HepG2 (cell line): ENCODE results near the gene SMARCC1. TPM values are rescaled to one million over a fixed set of nuclear protein-coding genes. Genes with fewer than 3 reads are reported as not detected.
A peak's percentile ranks its signal among the peaks of the same experiment; 100 is the strongest.

ENCODE experiments used
- ATAC-seq: fragments of 200-7000 bp; cut with Tn5 transposase; 3 replicates; pipeline ENCODE4 v1.9.1; 2020; ENCODE audit warnings: mild to moderate bottlenecking, moderate library complexity
- BruUV-seq: library from RNA; stranded (reverse); fragments of 400-500 nt; replicated peaks from 2 replicates; lab custom pipeline; 2021; lab: Mats Ljungman, UMichigan
- CTCF ChIA-PET: fragments of 300-600 bp; formaldehyde crosslinking; extraction: SDS; loops from one replicate; lab custom pipeline; 2021; ENCODE audit warnings: low total read pairs, inconsistent platforms, low intra/inter-chr PET ratio; lab: Yijun Ruan, JAX
- POLR2A ChIA-PET: fragments of 350-600 bp; sonication (Branson Sonifier 250); formaldehyde crosslinking; loops from one replicate; lab custom pipeline; 2020; ENCODE audit warnings: antibody characterized with exemption, inconsistent platforms; lab: Yijun Ruan, JAX
- DNase-seq: peaks from one replicate; pipeline ENCODE4 v3.0.0-alpha.2; 2015; ENCODE audit warnings: low spot score
- FAIRE-seq: peaks from 3 replicates; lab custom pipeline; 2011; peaks lifted over from hg19 to GRCh38; lab: Jason Lieb, UNC
- H2AFZ ChIP-seq: one replicate; pipeline ENCODE4 v1.6.1; 2011; ENCODE audit warnings: low read length, inconsistent platforms
- H3K27ac ChIP-seq: fragments of 300-600 bp; 3 replicates; pipeline ENCODE4 v1.8.0; 2011; ENCODE audit warnings: mixed run types, mild to moderate bottlenecking, mixed read lengths, low read length, inconsistent platforms; ENCODE audit not compliant: insufficient read depth; ENCODE audit errors: extremely low read length
- H3K27me3 ChIP-seq, 2 experiments: fragments of 200-600 bp in 1 of 2; 2 replicates in 1 of 2; 3 replicates in 1 of 2; pipeline versions ENCODE4 v1.6.0 to v1.8.0; 2011; ENCODE audit warnings: low read length in 2 of 2, mild to moderate bottlenecking in 2 of 2, moderate library complexity in 2 of 2, inconsistent platforms in 1 of 2; ENCODE audit not compliant: insufficient read depth in 2 of 2, control insufficient read depth in 1 of 2
- H3K36me3 ChIP-seq, 2 experiments: fragments of 200-600 bp in 1 of 2; replicated peaks in 1 of 2; 2 replicates in 1 of 2; 3 replicates in 1 of 2; pipeline versions ENCODE4 v1.5.1 to v1.8.0; 2011; ENCODE audit warnings: low read length in 2 of 2, inconsistent platforms in 1 of 2; ENCODE audit not compliant: insufficient read depth in 2 of 2, control insufficient read depth in 1 of 2
- H3K4me1 ChIP-seq: 2 replicates; pipeline ENCODE4 v1.5.1; 2012; ENCODE audit warnings: low read length, inconsistent platforms; ENCODE audit not compliant: insufficient read depth
- H3K4me2 ChIP-seq: 2 replicates; pipeline ENCODE4 v1.6.0; 2011; ENCODE audit warnings: low read depth, low read length, inconsistent platforms
- H3K4me3 ChIP-seq, 3 experiments: fragments of 200-600 bp in 1 of 3; sonication (generic), shearing (Covaris generic) in 1 of 3; replicated peaks in 1 of 3; 2 replicates each; pipeline ENCODE4 v1.5.1; 2011 to 2016; ENCODE audit warnings: low read length in 3 of 3, inconsistent platforms in 2 of 3, low read depth in 2 of 3, mild to moderate bottlenecking in 2 of 3, control low read depth in 1 of 3, mixed read lengths in 1 of 3; ENCODE audit not compliant: insufficient read depth in 1 of 3
- H3K79me2 ChIP-seq: one replicate; pipeline ENCODE4 v1.6.1; 2011; ENCODE audit warnings: low read length, inconsistent platforms; ENCODE audit not compliant: insufficient read depth
- H3K9ac ChIP-seq: 2 replicates; pipeline ENCODE4 v1.6.0; 2011; ENCODE audit warnings: mild to moderate bottlenecking, low read depth, low read length, inconsistent platforms; ENCODE audit not compliant: insufficient read depth
- H3K9me3 ChIP-seq: 2 replicates; pipeline ENCODE4 v1.5.1; 2012; ENCODE audit warnings: mild to moderate bottlenecking, low read length
- H4K20me1 ChIP-seq: 2 replicates; pipeline ENCODE4 v1.6.0; 2011; ENCODE audit warnings: inconsistent platforms, mild to moderate bottlenecking, low read length, moderate library complexity; ENCODE audit not compliant: insufficient read depth
- CEBPB ChIP-seq: IDR thresholded peaks from 2 replicates; pipeline ENCODE4 v1.6.1; 2011; ENCODE audit warnings: low read depth, low read length, improper control_type of control experiment, borderline replicate concordance
- HNRNPK ChIP-seq: fragments of 200-400 bp; formaldehyde crosslinking; IDR thresholded peaks from 2 replicates; pipeline ENCODE4 v1.6.1; 2018; ENCODE audit warnings: low read length, low read depth, moderate library complexity, mild to moderate bottlenecking; ENCODE audit not compliant: poor library complexity, severe bottlenecking
- NFE2L1 ChIP-seq: sonication (generic); formaldehyde crosslinking; IDR thresholded peaks from 2 replicates; pipeline ENCODE4 v1.4.0; 2020; ENCODE audit warnings: missing genetic modification reagents, mild to moderate bottlenecking, borderline replicate concordance
- SNAPC2 ChIP-seq: sonication (generic); formaldehyde crosslinking; IDR thresholded peaks from 2 replicates; pipeline ENCODE4 v1.8.1; 2022; ENCODE audit warnings: mild to moderate bottlenecking, missing genetic modification reagents
- TBP ChIP-seq: sonication (generic); formaldehyde crosslinking; IDR thresholded peaks from 2 replicates; pipeline ENCODE4 v1.5.0; 2020; ENCODE audit warnings: missing genetic modification reagents
- ZFYVE20 ChIP-seq: sonication (generic); formaldehyde crosslinking; IDR thresholded peaks from 2 replicates; pipeline ENCODE4 v1.8.0; 2023; ENCODE audit warnings: low read depth, mild to moderate bottlenecking, moderate library complexity, missing genetic modification reagents, borderline replicate concordance
- ZMAT3 ChIP-seq: sonication (generic); formaldehyde crosslinking; conservative IDR thresholded peaks from 2 replicates; pipeline ENCODE4 v1.7.0; 2021; ENCODE audit warnings: missing genetic modification reagents
- ZNF382 ChIP-seq: sonication (generic); formaldehyde crosslinking; IDR thresholded peaks from 2 replicates; pipeline ENCODE4 v1.5.0; 2020; ENCODE audit warnings: missing genetic modification reagents, mild to moderate bottlenecking, borderline replicate concordance
- ZNF558 ChIP-seq: sonication (generic); formaldehyde crosslinking; IDR thresholded peaks from 2 replicates; pipeline ENCODE4 v1.9.0; 2022; ENCODE audit warnings: mild to moderate bottlenecking, missing genetic modification reagents, borderline replicate concordance
- ZNF563 ChIP-seq: sonication (generic); formaldehyde crosslinking; IDR thresholded peaks from 2 replicates; pipeline ENCODE4 v1.8.0; 2022; ENCODE audit warnings: mild to moderate bottlenecking, moderate library complexity, missing genetic modification reagents
- WGBS: methylation state at CpG from one replicate; pipeline ENCODE4 v1.1.6; 2017; ENCODE audit warnings: low lambda C conversion rate; 5-methylcytosine and 5-hydroxymethylcytosine counted together
- in situ Hi-C: cut with HindIII; loops from 2 replicates; pipeline ENCODE4 v1.10.0; 2017; ENCODE audit warnings: low pct_unique_long_range_greater_than_20kb; ENCODE audit not compliant: extremely low pct_ligation_motif_present
- intact Hi-C: fragments of 100-400 bp; cut with micrococcal nuclease; formaldehyde crosslinking; loops from one replicate; pipeline ENCODE4 v1.10.0; 2022; ENCODE audit not compliant: unreplicated experiment
- polyA plus RNA-seq, 8 experiments: library from polyadenylated mRNA; depleted of rRNA in 3 of 8; stranded (reverse) in 7 of 8; unstranded in 1 of 8; fragments of >200 nt; fragmentation: Illumina TruSeq in 4 of 8; extraction: Trizol in 4 of 8; gene quantifications; 2 replicates each; pipeline versions ENCODE4 v1.2.1 to v1.2.3, GENCODE V29; 2011 to 2016; ENCODE audit warnings: low read depth in 4 of 8, missing spikeins in 1 of 8, mixed read lengths in 1 of 8; ENCODE audit not compliant: insufficient read depth in 1 of 8
- total RNA-seq, 5 experiments: library from RNA; depleted of rRNA; stranded (reverse); fragments of >200 nt; fragmentation: Illumina TruSeq; extraction: Trizol; gene quantifications; 2 replicates each; pipeline ENCODE4 v1.2.3, GENCODE V29; 2016; ENCODE audit warnings: low read depth in 1 of 5
- TF ChIP-seq, protein P1 (sequence below): sonication (generic); formaldehyde crosslinking; IDR thresholded peaks from 2 replicates; pipeline ENCODE4 v1.4.0; 2020; ENCODE audit warnings: missing genetic modification reagents
- TF ChIP-seq, protein P2 (sequence below): sonication (generic); formaldehyde crosslinking; IDR thresholded peaks from 2 replicates; pipeline ENCODE4 v1.5.0; 2020; ENCODE audit warnings: mild to moderate bottlenecking, missing genetic modification reagents
- TF ChIP-seq, protein P3 (sequence below): sonication (generic); formaldehyde crosslinking; IDR thresholded peaks from 2 replicates; pipeline ENCODE4 v1.4.0; 2020; ENCODE audit warnings: missing genetic modification reagents, low read depth, mild to moderate bottlenecking, borderline replicate concordance

The SMARCC1 gene
- total and polyA plus RNA-seq, 2 of the 13 experiments (the other 11 are each of a cell fraction or from before 2014, with no cell fraction given), result 47.9 to 58.4 TPM

DNA sequence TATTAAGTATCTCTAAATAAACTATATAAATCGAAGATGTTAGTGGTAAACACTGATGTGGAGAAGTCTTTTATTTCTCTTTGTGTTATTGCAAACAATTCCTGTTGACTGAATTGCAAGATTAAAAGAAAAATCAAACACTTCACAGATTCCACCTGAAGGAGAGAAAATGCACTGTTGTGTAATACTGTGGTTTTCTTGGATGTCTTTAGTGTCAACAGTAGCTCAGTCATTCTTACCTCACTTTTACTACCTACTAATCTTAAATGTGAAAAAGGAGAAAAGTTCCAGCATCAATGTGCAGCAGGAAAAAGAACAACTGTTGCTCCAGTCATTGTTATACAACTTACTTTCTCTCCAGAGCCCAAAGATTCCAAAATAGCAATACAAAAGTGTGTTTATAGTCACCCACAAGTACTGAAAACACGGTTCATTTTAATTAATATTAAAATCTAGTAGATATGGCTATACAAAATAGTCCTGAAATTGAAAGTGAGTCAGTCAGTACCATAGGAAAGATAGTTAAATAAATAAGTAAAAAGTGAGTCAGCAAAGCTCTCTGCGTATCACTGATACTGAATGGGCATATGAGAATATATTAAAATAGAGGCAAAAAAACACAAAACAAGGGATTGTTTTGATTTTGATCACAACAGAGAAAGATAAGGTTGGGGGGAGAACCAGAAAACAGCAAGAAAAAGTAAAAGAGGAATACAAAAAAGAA is 112.5 kb downstream of the SMARCC1 start:
- 91% methylated on average over 3 of the region's 3 CpGs for WGBS
- Histone ChIP-seq H3K27ac (no peak overlapping the region), H3K9me3 (no peaks in the 10 kb centered on the region), H3K9ac (no peak overlapping the region), H3K27me3 (no peaks in the 10 kb centered on the region), H3K79me2 (no peaks in the 10 kb centered on the region), H3K4me3 (no peak overlapping the region), H4K20me1 (no peaks in the 10 kb centered on the region), H3K4me2 (no peak overlapping the region), H2AFZ (no peak overlapping the region), H3K4me1 (no peaks in the 10 kb centered on the region), H3K36me3 (peaks cover 7 to 68% of the 10 kb centered on the region in 2 experiments)
- ATAC-seq (no peak), DNase-seq (no peak), FAIRE-seq (no peak)
- BruUV-seq, result no TSS peak
- intact Hi-C loops, result no loop called here
- CTCF ChIA-PET, result no interaction called here
- peak; percentile 38; the same call in 1 of the 2 replicates for TF ChIP-seq CEBPB
- TF ChIP-seq NFE2L1 (CRISPR knock-in tag), result no peak
- in situ Hi-C loops, result no loop called here
- POLR2A ChIA-PET, result no interaction called here

DNA sequence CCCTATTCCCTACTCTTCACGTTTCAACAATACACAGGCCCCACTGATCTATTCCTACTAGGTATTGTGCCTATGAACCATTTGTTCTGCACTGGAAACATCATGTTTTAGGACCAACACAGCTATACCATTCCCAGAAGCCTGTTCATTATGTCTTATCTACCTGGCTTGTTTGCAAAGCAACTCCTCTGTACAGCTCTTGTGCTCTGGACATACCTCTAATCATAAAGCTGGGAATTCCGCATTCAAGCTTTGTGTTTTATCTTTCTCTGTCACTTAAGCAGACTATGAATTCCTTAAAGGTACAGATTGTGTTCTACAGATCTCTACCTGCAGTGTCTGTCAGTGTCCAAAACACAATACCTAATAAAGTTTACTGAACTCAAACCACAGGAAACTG is 115.6 kb downstream of the SMARCC1 start:
- intact Hi-C loops, result no loop called here
- DNase-seq (no peak), FAIRE-seq (no peak), ATAC-seq (no peak)
- 99% methylated on average over 2 of the region's 2 CpGs for WGBS
- H3K4me1 ChIP-seq, result no peaks in the 10 kb centered on the region
- H3K79me2 ChIP-seq, result no peaks in the 10 kb centered on the region
- no peak overlapping the region for H2AFZ ChIP-seq
- ChIA-PET POLR2A (no interaction called here), CTCF (no interaction called here)
- peaks cover 11 to 62% of the 10 kb centered on the region in 2 experiments for H3K36me3 ChIP-seq
- H3K4me2 ChIP-seq, result no peak overlapping the region
- no peaks in the 10 kb centered on the region for H3K27me3 ChIP-seq
- H4K20me1 ChIP-seq, result no peaks in the 10 kb centered on the region
- no peak overlapping the region for H3K27ac ChIP-seq
- BruUV-seq, result no TSS peak
- no peak overlapping the region for H3K9ac ChIP-seq
- in situ Hi-C loops, result no loop called here
- H3K9me3 ChIP-seq, result no peaks in the 10 kb centered on the region
- no peak overlapping the region for H3K4me3 ChIP-seq
- TF ChIP-seq ZFYVE20 (no peak), SNAPC2 (CRISPR knock-in tag) (no peak), ZNF382 (CRISPR knock-in tag) (no peak), ZNF558 (no peak), ZNF563 (CRISPR knock-in tag) (no peak), HNRNPK (no peak), TBP (CRISPR knock-in tag) (no peak), ZMAT3 (no peak)
- TF ChIP-seq, protein P1, sequence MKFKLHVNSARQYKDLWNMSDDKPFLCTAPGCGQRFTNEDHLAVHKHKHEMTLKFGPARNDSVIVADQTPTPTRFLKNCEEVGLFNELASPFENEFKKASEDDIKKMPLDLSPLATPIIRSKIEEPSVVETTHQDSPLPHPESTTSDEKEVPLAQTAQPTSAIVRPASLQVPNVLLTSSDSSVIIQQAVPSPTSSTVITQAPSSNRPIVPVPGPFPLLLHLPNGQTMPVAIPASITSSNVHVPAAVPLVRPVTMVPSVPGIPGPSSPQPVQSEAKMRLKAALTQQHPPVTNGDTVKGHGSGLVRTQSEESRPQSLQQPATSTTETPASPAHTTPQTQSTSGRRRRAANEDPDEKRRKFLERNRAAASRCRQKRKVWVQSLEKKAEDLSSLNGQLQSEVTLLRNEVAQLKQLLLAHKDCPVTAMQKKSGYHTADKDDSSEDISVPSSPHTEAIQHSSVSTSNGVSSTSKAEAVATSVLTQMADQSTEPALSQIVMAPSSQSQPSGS, result no peak
- TF ChIP-seq, protein P2, sequence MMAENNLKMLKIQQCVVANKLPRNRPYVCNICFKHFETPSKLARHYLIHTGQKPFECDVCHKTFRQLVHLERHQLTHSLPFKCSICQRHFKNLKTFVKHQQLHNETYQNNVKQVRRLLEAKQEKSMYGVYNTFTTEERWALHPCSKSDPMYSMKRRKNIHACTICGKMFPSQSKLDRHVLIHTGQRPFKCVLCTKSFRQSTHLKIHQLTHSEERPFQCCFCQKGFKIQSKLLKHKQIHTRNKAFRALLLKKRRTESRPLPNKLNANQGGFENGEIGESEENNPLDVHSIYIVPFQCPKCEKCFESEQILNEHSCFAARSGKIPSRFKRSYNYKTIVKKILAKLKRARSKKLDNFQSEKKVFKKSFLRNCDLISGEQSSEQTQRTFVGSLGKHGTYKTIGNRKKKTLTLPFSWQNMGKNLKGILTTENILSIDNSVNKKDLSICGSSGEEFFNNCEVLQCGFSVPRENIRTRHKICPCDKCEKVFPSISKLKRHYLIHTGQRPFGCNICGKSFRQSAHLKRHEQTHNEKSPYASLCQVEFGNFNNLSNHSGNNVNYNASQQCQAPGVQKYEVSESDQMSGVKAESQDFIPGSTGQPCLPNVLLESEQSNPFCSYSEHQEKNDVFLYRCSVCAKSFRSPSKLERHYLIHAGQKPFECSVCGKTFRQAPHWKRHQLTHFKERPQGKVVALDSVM (CRISPR knock-in tag), result no peak
- TF ChIP-seq, protein P3, sequence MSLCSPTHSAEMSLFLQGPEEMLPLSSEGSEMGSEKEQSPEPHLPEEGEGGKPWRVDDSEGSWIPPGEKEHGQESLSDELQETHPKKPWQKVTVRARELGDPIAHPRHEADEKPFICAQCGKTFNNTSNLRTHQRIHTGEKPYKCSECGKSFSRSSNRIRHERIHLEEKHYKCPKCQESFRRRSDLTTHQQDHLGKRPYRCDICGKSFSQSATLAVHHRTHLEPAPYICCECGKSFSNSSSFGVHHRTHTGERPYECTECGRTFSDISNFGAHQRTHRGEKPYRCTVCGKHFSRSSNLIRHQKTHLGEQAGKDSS, result no peak
